Measurements from ENCODE around the gene GALE.

GRCh38 chr1:23763041-23763577 is 37.4 kb downstream of the GALE start:
- TF ChIP-seq EZH2 (IDR thresholded peaks at IDR 0.05; ENCODE audit: borderline replicate concordance, insufficient read depth, low read depth, low read length, poor library complexity, severe bottlenecking) (no peak), CTCF (IDR thresholded peaks at IDR 0.05) (no peak)
